Medulla oblongata (tissue), 1 donor: ENCODE measurements around the gene SLC25A48.
"Not testable (repeated sequence)": the region's sequence is repeated elsewhere in the genome, so short reads cannot be mapped to it uniquely, and the experiment has no call there.

Experiments used
- DNase-seq: peaks from one replicate; pipeline ENCODE4 v3.0.0-alpha.2; 2015; ENCODE audit errors: extremely low spot score

Gene SLC25A48

GRCh38 chr5:135857630-135858311 is 23.3 kb downstream of the SLC25A48 start:
- DNase-seq = no peak

DNA sequence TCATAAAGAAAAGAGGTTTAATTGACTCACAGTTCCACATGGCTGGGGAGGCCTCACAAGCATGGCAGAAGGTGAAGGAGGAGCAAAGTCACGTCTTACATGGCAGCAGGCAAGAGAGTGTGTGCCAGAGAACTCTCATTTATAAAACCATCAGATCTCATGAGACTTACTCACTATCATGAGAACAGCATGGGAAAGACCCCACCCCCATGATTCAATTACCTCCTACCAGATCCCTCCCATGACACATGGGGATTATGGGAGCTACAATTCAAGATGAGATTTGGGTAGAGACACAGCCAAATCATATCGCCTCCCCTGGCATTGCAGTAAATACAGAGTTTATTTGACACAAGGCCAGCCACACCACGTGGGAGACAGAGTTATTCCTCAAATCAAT is 24.7 kb downstream of the SLC25A48 start:
- DNase-seq = not testable (repeated sequence)

GRCh38 chr5:135859641-135860040 is 25.2 kb downstream of the SLC25A48 start:
- DNase-seq = no peak

- DNase-seq = no peak
Measured at GRCh38 chr5:135861641-135862040, 27.2 kb downstream of the SLC25A48 start.

GRCh38 chr5:135862086-135862485 is 27.6 kb downstream of the SLC25A48 start:
- DNase-seq = no peak

DNA sequence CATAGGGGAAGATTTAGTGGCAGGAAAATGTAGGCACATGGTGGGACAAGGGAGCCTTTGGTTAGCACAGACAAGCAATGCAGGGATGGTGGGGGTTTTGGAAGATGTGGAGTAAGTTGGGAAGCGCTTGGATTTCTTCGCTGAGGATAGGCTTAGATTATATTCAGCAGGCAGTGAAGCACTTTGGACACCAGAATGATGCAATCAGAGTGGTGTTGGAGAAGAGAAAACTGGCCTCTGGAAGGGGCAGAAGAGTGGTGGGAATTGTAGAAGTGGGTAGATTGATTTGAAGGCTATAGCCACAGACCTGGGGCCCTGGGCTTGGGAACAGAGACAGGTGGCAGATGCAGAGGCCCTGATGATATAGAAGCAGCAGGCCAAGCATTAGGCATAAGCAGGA is 28.3 kb downstream of the SLC25A48 start:
- DNase-seq = no peak

DNA sequence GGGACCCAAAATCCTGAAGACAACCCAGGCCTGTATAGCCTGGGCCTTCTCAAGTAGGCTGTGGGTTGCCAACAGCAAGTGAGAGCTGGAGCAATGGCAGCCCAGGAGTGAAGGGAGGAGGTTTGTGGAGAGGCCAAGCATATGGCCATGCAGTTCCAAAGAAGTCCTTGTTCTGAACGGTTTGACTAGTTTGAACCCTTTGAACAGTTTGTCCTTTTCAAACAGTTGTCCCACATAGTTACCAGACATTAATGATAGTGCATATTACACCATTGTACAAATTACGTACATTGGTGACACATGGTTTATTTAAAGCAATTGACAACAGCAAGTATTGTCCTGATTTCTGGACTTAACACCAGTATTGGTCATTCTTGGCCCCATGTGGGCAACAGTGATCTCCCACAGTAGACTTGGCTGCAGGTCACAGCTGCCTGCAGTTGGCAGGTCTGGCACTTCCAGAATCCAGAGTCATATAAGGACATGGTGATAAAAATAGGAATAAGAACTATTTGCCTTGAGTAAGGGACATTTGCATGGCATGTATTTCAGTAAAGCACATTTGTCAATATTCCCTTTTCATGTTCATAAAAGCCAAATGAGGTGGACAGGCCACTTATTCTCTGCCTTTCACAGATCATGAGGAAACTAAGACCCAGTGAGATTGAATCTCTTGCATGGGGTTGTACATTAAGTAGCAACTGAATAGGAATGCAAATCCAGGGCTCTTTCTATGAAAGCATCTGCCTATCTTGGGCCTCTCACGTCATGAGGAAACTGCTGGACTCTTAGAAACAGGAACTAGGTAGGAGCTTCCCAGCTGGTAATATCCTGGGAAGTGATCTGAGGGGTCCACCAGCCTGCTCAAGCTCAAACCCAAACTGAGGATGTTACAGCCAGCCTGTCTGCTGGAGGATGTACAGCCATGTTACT is 30.3 kb downstream of the SLC25A48 start:
- no peak for DNase-seq

DNA sequence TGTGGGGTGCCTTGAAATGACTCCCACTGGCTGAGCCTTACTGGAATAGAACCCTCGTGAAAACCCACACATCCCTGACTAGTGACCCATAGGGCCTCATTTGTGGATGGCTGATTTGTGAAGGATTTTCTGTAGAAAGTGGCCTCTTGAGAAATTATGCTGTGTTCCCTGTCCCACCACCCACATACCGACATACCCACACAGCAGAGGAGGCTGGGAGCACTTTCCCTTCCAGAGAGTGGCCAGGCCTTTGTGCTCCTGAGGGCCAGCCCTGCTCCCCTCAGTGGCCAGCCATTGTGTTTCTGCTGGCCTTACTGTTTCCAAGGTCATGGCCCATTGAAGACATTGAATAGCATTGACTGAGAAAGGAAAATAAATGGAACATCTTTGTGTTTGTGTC is 31.6 kb downstream of the SLC25A48 start:
- DNase-seq = no peak

DNA sequence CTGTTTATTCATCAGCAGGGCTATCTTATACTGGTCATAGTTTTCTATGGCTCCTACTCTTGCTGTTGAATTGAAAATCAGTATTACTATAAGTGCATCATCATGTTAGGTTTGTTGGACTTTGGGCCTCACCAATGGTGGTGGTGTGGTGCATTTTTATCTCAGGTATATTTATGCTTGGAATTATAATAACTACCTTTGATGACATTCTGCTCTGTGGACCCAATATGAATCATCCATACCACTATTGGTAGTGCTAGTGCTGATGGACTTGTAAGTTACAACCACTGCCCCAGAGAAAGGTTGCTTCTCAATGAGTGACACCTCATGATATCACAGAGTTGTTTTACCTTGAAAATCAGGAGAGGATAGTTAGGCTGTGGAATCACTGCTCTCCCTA is 33.1 kb downstream of the SLC25A48 start:
- no peak for DNase-seq

DNA sequence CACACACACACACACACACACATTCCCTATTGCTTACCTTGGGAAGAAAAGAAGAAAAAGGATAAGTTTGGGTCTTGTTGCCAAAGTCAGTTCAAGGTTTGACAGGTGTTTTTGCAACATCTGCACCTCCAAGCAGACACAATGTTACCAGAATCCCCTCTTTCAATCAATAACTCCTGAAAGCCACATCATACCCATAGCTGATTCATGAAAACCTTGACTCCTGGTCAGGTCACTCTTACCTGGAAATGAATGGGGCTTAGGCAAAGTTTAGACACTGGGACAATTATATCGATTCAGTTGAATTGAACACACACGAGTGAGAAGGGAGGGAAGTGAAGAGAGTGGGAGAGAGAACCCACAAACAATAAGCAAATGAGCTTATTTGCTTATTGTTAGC is 34.2 kb downstream of the SLC25A48 start:
- no peak for DNase-seq

- no peak for DNase-seq
Measured at GRCh38 chr5:135869276-135869675, 34.8 kb downstream of the SLC25A48 start.

DNA sequence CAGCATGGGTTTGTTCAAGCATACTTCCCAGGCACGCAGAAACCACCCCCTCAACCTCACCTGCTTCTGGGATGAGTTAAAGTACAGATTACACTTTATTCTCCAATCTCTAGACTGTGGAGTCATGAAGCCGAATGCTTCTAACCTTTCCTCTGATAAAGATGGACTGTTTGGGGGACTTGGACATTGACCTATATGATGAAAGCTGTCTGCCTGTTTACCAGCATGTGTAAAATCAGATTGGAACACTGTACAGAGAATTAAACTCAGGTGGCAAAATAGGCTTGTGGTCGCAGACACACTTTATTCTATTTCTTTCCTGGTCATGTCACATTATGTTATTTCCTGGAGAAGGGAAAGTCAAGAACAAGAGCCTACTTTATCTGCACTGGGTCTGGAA is 35.5 kb downstream of the SLC25A48 start:
- DNase-seq = no peak

- DNase-seq = no peak
Measured at GRCh38 chr5:135871268-135871915, 36.9 kb downstream of the SLC25A48 start.

- no peak for DNase-seq
Measured at GRCh38 chr5:135873831-135874230, 39.4 kb downstream of the SLC25A48 start.

DNA sequence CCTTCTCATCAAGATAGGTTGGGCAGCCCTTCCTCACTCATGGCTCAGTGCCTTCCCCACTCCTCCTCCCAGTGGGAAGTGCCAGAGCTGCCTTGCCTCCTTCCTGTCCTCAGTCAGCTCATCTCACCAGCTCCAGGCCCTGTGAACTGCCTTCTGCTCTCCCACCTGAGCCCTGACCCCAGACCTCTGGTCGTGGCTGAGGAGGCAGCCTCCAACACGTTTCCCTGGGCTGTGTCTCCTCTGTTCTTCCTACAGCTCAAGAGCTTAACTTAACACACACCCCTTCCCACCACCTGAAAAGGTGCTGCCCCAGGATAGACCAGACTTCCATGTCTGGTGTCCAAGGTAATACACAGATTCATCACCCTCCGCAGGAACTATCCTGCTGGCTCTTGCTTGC is 40.0 kb downstream of the SLC25A48 start:
- no peak for DNase-seq

- no peak for DNase-seq
Measured at GRCh38 chr5:135875567-135875966, 41.1 kb downstream of the SLC25A48 start.

GRCh38 chr5:135876146-135876545 is 41.7 kb downstream of the SLC25A48 start:
- no peak for DNase-seq

DNA sequence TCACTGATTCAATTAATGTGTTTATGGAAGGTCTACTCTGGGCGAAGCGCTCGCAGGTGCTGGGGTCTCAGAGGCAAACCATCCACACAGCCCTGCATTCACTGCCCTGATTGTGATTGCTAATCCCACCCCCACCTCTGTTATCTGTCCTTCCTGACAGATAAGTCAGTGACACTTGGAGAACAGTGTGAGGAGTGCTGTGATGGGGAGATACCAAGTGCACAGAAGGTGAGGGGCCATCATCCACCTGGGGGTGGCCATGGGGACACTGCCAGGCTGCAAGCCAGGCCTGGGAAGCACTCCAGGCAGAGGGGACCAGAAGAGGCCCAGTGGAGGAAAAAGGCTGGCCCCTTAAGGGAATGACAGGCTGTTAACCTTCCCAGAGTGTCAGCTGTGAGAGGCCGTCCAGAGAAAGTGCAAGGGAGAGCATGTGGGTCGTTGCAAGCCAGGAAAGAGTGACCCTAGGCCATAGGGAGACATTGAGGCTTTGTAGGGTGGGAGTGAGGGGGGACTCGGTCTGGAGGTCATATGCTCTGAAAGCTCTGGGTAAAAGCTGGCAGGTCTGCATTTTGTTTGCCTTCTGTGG is 43.2 kb downstream of the SLC25A48 start:
- DNase-seq = no peak

GRCh38 chr5:135878156-135878620 is 43.7 kb downstream of the SLC25A48 start:
- no peak for DNase-seq

DNA sequence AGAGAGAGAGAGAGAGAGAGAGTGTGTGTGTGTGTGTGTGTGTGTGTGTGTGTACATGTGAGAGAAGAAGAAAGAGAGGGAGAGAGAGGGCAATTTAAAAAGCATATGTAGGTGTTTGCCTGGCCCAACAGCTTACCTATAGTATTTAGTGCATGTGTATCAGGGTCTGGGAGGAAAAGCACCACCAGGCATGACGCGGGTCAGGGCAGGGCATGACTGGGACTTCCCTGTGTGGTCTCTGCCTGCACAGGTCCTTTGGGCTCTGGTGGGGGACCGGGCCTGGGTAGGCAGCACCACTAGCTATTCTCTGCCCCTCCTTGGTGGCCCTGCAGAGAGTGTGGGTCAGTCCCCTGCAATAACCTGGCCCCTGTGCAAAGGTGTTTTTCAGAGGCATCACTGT is 45.1 kb downstream of the SLC25A48 start:
- no peak for DNase-seq

GRCh38 chr5:135880278-135880677 is 45.8 kb downstream of the SLC25A48 start:
- no peak for DNase-seq

- no peak for DNase-seq
Measured at GRCh38 chr5:135880801-135881200, 46.3 kb downstream of the SLC25A48 start.
